Heart left ventricle (tissue), 13 donors: ENCODE results near the gene CFAP299.

ENCODE experiments used
- POLR2A ChIP-seq, 2 donors: fragments of 450-650 bp; IDR thresholded peaks; one replicate each; pipeline ENCODE4 v1.6.1; 2017; ENCODE audit warnings: antibody characterized with exemption in 2 of 2, mild to moderate bottlenecking in 2 of 2, moderate library complexity in 2 of 2
- TF ChIP-seq, protein P1 (sequence below), 12 donors: fragments of 200-600 bp; sonication (generic) in 4 of 12; IDR thresholded peaks; one replicate each; pipeline versions ENCODE4 v1.5.0 to v1.8.0; 2018 to 2022; ENCODE audit warnings: antibody characterized with exemption in 12 of 12, mild to moderate bottlenecking in 5 of 12
- donor health status: ischemic (EF 13 %, LVEDD 7.1; RV severe dilation, severe dysfunction).
- donor health status: DM: no; HTN: yes; CAD: no.
- donor health status: DM: no; HTN: no; CAD: no.
- donor health status: ischemic (EF 25% LVEDD 6.9; RV normal size, moderate dysfunction).
- donor health status: ischemic (EF 25% LVEDD 5.7; RV mildly dilated, moderate dysfunction).
- donor health status: ischemic (EF 35%, LVEDD 5.7; RV mildly dilated, moderate dysfunction).
- donor health status: nonischemic (EF 11% LVEDD 7.7; RV severe dilation, severe dysfunction).
- donor health status: DM: yes; HTN: yes; CAD: no.
- donor health status: PGD.
- donor health status: ischemic (EF 29% LVEDD 5.4; RV normal size, mild dysfunction).
- donor health status: nonischemic (EF 23%, LVEDD 6.1; RV moderate dilation, normal function).

- TF ChIP-seq, protein P1, sequence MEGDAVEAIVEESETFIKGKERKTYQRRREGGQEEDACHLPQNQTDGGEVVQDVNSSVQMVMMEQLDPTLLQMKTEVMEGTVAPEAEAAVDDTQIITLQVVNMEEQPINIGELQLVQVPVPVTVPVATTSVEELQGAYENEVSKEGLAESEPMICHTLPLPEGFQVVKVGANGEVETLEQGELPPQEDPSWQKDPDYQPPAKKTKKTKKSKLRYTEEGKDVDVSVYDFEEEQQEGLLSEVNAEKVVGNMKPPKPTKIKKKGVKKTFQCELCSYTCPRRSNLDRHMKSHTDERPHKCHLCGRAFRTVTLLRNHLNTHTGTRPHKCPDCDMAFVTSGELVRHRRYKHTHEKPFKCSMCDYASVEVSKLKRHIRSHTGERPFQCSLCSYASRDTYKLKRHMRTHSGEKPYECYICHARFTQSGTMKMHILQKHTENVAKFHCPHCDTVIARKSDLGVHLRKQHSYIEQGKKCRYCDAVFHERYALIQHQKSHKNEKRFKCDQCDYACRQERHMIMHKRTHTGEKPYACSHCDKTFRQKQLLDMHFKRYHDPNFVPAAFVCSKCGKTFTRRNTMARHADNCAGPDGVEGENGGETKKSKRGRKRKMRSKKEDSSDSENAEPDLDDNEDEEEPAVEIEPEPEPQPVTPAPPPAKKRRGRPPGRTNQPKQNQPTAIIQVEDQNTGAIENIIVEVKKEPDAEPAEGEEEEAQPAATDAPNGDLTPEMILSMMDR (IDR thresholded peaks at IDR 0.05): no peak
- TF ChIP-seq POLR2A (IDR thresholded peaks at IDR 0.05): no peak
These were observed 14.2 kb upstream of the CFAP299 start for GRCh38 chr4:80321341-80321740.
